Omental fat pad (tissue), 4 donors: Measurements from ENCODE around the gene CRNN. TPM values are rescaled to one million over a fixed set of nuclear protein-coding genes. Genes with fewer than 3 reads are reported as not detected.

Experiments used
- ATAC-seq: fragments of 150-250 bp; one replicate; pipeline ENCODE4 v1.9.1; 2016; ENCODE audit warnings: mild to moderate bottlenecking, moderate library complexity; ENCODE audit not compliant: low FRiP score
- DNase-seq: peaks from one replicate; pipeline ENCODE4 v3.0.0-alpha.2; 2019; ENCODE audit warnings: low spot score
- CTCF ChIP-seq, 3 donors: fragments of 450-650 bp; IDR thresholded peaks; one replicate each; pipeline ENCODE4 v1.5.1; 2016 to 2017; ENCODE audit warnings: antibody characterized with exemption in 3 of 3, mild to moderate bottlenecking in 3 of 3, moderate library complexity in 2 of 3
- total RNA-seq, 4 donors: library from RNA; depleted of rRNA; stranded (reverse); fragments of >200 nt; gene quantifications; one replicate each; pipeline ENCODE4 v1.1.0, GENCODE V29; 2016

Gene CRNN
- total RNA-seq, 4 donors from 2014 or later, result not detected

GRCh38 chr1:152410028-152410427 lies 4.0 kb downstream of the CRNN start:
- no peak for TF ChIP-seq CTCF (IDR thresholded peaks at IDR 0.05)
- no peak for ATAC-seq
- no peak for DNase-seq

DNA sequence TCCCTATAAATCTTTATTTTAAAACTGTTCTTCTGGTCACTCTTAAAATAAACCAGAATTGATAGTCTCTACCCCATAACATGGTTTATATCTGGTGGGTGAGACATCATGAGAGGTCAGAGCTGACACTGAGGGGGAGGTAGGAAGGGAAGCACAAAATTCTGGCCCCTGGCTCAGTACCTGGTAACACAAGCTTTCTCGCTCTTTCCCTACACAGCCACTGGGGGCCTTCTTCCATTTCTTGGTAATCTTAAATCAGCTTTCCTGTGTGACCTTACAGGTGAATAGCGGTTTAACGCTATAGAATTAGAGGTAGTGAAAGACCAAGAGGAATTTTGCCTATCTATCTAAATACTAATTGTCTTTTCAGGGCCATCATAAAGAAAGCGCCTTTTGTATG lies 5.4 kb downstream of the CRNN start:
- TF ChIP-seq CTCF (IDR thresholded peaks at IDR 0.05), result no peak
- DNase-seq (no peak), ATAC-seq (no peak)

DNA sequence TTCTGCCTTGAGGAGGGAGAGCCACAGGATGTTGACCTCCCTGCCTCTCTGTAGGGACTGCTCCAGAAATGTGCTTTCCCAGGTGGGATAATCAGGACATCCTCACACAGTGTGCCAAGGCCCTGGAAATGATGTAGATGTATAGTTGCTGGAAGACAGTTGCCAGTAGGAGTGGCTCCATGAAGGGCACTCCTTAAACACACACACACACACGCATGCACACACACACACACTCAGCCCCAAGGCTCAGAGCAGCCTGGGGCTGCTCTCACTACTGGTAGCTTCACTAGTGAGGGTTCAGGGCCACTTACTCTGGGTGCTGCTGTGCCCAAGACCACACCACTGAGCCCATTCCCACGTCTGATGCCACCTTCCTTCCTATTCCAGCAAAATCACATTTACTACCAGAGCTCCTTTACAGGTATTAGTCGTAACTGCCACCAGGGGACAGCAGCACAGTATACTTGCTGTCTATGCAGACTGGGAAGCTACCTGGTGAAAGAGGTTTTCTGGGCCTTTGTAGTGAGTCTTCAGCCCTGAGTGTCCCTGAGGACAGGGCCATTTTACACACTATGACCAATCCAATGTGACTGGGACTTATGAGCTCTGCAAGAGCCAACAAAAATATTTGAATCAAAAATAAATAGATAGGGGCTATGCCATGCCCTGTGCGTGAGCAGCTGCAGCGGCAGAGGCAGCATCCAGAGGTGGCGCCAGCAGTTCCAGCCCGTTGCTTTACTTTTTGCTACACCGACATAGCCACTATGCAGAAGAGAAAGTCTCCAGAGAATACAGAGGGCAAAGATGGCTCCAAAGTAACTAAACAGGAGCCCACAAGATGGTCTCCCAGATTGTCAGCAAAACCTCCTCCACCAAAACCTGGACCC lies 15.0 kb downstream of the CRNN start:
- no peak for ATAC-seq
- TF ChIP-seq CTCF (IDR thresholded peaks at IDR 0.05), result no peak
- DNase-seq, result no peak

DNA sequence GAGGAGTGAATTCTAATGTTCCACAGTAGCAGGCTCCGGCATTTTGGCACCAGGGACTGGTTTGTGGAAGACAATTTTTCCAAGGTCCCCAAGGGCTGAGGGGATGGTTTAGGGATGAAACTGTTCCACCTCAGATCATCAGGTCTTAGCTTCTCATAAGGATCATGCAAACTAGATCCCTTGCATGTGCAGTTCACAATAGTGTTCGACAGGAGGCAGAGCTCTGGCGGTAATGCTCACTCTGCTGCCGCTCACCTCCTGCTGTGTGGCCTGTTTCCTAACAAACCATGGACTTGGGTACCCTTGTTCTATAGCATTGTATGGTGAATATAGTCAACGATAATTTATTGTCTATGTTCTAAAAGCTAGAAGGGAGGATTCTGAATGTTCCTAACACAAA lies 16.6 kb downstream of the CRNN start:
- TF ChIP-seq CTCF (IDR thresholded peaks at IDR 0.05), result no peak
- ATAC-seq (no peak), DNase-seq (no peak)

DNA sequence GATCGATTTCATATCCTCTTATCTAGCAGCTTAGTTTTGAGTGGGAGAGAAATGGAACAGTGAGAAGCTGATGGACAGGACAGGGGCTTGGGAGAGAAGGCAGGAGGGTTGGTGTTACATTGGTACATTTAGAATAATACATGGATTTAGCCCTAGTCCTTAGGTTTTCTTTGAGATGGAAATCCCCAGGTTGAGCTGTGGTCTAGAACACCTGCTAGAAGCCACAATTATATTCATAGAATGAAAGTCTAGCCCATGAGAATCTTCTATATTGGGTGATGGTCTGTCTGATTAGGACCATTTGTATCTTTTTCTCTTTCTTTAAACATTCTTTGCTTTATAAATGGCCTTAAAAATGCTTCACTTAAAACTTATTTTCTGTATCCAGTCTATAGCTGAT lies 19.9 kb downstream of the CRNN start:
- no peak for DNase-seq
- ATAC-seq, result no peak

GRCh38 chr1:152392909-152393308 lies 21.2 kb downstream of the CRNN start:
- ATAC-seq, result no peak
- no peak for TF ChIP-seq CTCF (IDR thresholded peaks at IDR 0.05)
- no peak for DNase-seq

More for the DNA sequence above, 19.9 kb downstream of the CRNN start:
- TF ChIP-seq CTCF (IDR thresholded peaks at IDR 0.05), result no peak

DNA sequence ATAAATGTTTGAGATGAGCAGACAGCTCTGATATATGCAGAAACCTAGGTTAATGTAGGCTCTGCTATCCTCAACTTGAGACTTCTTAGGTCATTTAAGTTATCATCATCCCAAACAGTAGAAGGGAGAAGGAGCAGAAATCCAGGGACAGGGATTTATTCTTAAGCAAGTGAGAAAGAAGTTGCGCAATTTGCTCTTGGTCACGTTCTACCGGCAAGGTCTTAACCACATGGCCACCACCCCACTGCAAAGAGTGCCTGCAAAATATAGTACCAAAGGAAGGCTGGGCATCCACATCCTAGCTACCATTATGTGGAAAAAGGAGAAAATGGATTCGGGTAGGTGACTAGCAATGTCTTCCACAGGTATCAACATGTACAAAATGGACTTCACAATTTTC lies 25.2 kb downstream of the CRNN start:
- no peak for ATAC-seq
- DNase-seq, result no peak
- no peak for TF ChIP-seq CTCF (IDR thresholded peaks at IDR 0.05)
